BE2C (cell line): ENCODE results near the gene ROBO4.

Source experiments
- DNase-seq: peaks from one replicate; pipeline ENCODE4 v3.0.0-alpha.2; 2020
- H3K27me3 ChIP-seq: fragments of 250-450 bp; sonication (Bioruptor Pico); 2 replicates; pipeline ENCODE4 v1.5.1; 2020; ENCODE audit warnings: mild to moderate bottlenecking
- H3K36me3 ChIP-seq: fragments of 250-450 bp; sonication (Bioruptor Pico); 2 replicates; pipeline ENCODE4 v1.5.1; 2020; ENCODE audit warnings: mild to moderate bottlenecking
- H3K4me1 ChIP-seq: fragments of 250-450 bp; sonication (Bioruptor Pico); 2 replicates; pipeline ENCODE4 v1.5.1; 2020
- H3K4me3 ChIP-seq: 2 replicates; pipeline ENCODE4 v1.5.1; 2011; ENCODE audit warnings: low read depth, low read length
- H3K9me3 ChIP-seq: fragments of 250-450 bp; sonication (Bioruptor Pico); 2 replicates; pipeline ENCODE4 v1.5.1; 2020
- CTCF ChIP-seq: IDR thresholded peaks from 2 replicates; pipeline ENCODE4 v1.5.1; 2012; ENCODE audit warnings: mild to moderate bottlenecking, low read depth, low read length

The ROBO4 gene

GRCh38 chr11:124922831-124923230 lies 25.2 kb upstream of the ROBO4 start:
- DNase-seq, result no peak
- no peaks in the 10 kb centered on the region; the same call in 1 of the 2 replicates for H3K9me3 ChIP-seq
- H3K4me1 ChIP-seq, result no peaks in the 10 kb centered on the region
- no peak overlapping the region for H3K4me3 ChIP-seq
- peaks cover 13% of the 10 kb centered on the region for H3K27me3 ChIP-seq
- H3K36me3 ChIP-seq, result no peaks in the 10 kb centered on the region
- no peak for TF ChIP-seq CTCF

GRCh38 chr11:124920870-124921609 lies 23.4 kb upstream of the ROBO4 start:
- TF ChIP-seq CTCF, result no peak
- Histone ChIP-seq H3K4me3 (peak overlapping the region; percentile 31), H3K27me3 (peaks cover 13% of the 10 kb centered on the region), H3K9me3 (no peaks in the 10 kb centered on the region; the same call in 1 of the 2 replicates), H3K36me3 (no peaks in the 10 kb centered on the region), H3K4me1 (no peaks in the 10 kb centered on the region)
- DNase-seq, result peak; percentile 76

- no peak for DNase-seq
- Histone ChIP-seq H3K27me3 (peaks cover 13% of the 10 kb centered on the region), H3K36me3 (no peaks in the 10 kb centered on the region), H3K4me1 (no peaks in the 10 kb centered on the region), H3K4me3 (peak overlapping the region; percentile 31), H3K9me3 (no peaks in the 10 kb centered on the region; the same call in 1 of the 2 replicates)
- no peak for TF ChIP-seq CTCF
Measured at GRCh38 chr11:124920356-124920755, 22.7 kb upstream of the ROBO4 start.

- H3K4me3 ChIP-seq, result no peak overlapping the region
- TF ChIP-seq CTCF, result no peak
- H3K27me3 ChIP-seq, result peaks cover 13% of the 10 kb centered on the region
- H3K36me3 ChIP-seq, result no peaks in the 10 kb centered on the region
- H3K9me3 ChIP-seq, result no peaks in the 10 kb centered on the region; the same call in 1 of the 2 replicates
- DNase-seq, result no peak
- H3K4me1 ChIP-seq, result no peaks in the 10 kb centered on the region
Measured at GRCh38 chr11:124919898-124920297, 22.2 kb upstream of the ROBO4 start.

GRCh38 chr11:124918950-124919349 lies 21.3 kb upstream of the ROBO4 start, which contains the start of gene HEPN1:
TSS of gene HEPN1 (plus strand) at chr11:124919250.
- no peaks in the 10 kb centered on the region for H3K4me1 ChIP-seq
- TF ChIP-seq CTCF, result no peak
- peaks cover 13% of the 10 kb centered on the region for H3K27me3 ChIP-seq

GRCh38 chr11:124917115-124917637 lies 19.5 kb upstream of the ROBO4 start:
- Histone ChIP-seq H3K4me3 (no peak overlapping the region), H3K27me3 (peaks cover 13% of the 10 kb centered on the region), H3K36me3 (no peaks in the 10 kb centered on the region), H3K4me1 (no peaks in the 10 kb centered on the region), H3K9me3 (no peaks in the 10 kb centered on the region; the same call in 1 of the 2 replicates)
- no peak for DNase-seq
- TF ChIP-seq CTCF, result no peak

More at GRCh38 chr11:124918950-124919349, 21.3 kb upstream of the ROBO4 start, which contains the start of gene HEPN1:
- H3K9me3 ChIP-seq, result no peaks in the 10 kb centered on the region; the same call in 1 of the 2 replicates
- DNase-seq, result no peak
- H3K4me3 ChIP-seq, result no peak within 1 kb of the TSS
- no peaks in the 10 kb centered on the region for H3K36me3 ChIP-seq
